GM18861 (cell line): ENCODE data around the gene TUFT1.
"Not testable (repeated sequence)": the region's sequence is repeated elsewhere in the genome, so short reads cannot be mapped to it uniquely, and the experiment has no call there.

Source experiments
- ATAC-seq: cut with Tn5 transposase; IDR thresholded peaks from one replicate; pipeline ENCODE4 v1.9.1; 2021; ENCODE audit not compliant: unreplicated experiment

The TUFT1 gene

GRCh38 chr1:151578941-151579340 is 38.8 kb downstream of the TUFT1 start:
- no peak for ATAC-seq

- no peak for ATAC-seq
Observed at GRCh38 chr1:151579436-151580225, 39.5 kb downstream of the TUFT1 start.

- no peak for ATAC-seq
Observed at GRCh38 chr1:151581451-151581850, 41.3 kb downstream of the TUFT1 start.

GRCh38 chr1:151581921-151582320 is 41.8 kb downstream of the TUFT1 start:
- no peak for ATAC-seq

GRCh38 chr1:151583796-151584195 is 43.7 kb downstream of the TUFT1 start:
- no peak for ATAC-seq

- ATAC-seq, result no peak
Observed at GRCh38 chr1:151584278-151584677, 44.2 kb downstream of the TUFT1 start.

GRCh38 chr1:151584780-151585179 is 44.7 kb downstream of the TUFT1 start:
- no peak for ATAC-seq

GRCh38 chr1:151585622-151586021 is 45.5 kb downstream of the TUFT1 start:
- ATAC-seq, result no peak

- ATAC-seq, result no peak
Observed at GRCh38 chr1:151590961-151591360, 50.9 kb downstream of the TUFT1 start.

GRCh38 chr1:151593730-151594129 is 53.6 kb downstream of the TUFT1 start:
- no peak for ATAC-seq

GRCh38 chr1:151594143-151594625 is 54.1 kb downstream of the TUFT1 start:
- ATAC-seq, result peak; percentile 45

GRCh38 chr1:151596166-151596953 is 56.3 kb downstream of the TUFT1 start:
- no peak for ATAC-seq

- ATAC-seq, result not testable (repeated sequence)
Observed at GRCh38 chr1:151602550-151602949, 62.4 kb downstream of the TUFT1 start.

- ATAC-seq, result no peak
Observed at GRCh38 chr1:151604291-151604690, 64.2 kb downstream of the TUFT1 start.

- no peak for ATAC-seq
Observed at GRCh38 chr1:151606384-151606783, 66.3 kb downstream of the TUFT1 start.

GRCh38 chr1:151606857-151607256 is 66.7 kb downstream of the TUFT1 start:
- ATAC-seq, result no peak

GRCh38 chr1:151610142-151610541 is 70.0 kb downstream of the TUFT1 start:
- no peak for ATAC-seq

GRCh38 chr1:151611288-151611790 is 71.2 kb downstream of the TUFT1 start:
- ATAC-seq, result no peak

GRCh38 chr1:151611832-151612500 is 71.9 kb downstream of the TUFT1 start, which contains the start of gene SNX27:
Gene SNX27, plus strand, starts transcription at chr1:151612050. Its CDS starts 152 bp downstream, at chr1:151612202.
- ATAC-seq, result peak; percentile 92

- no peak for ATAC-seq
Observed at GRCh38 chr1:151612501-151613281, 72.6 kb downstream of the TUFT1 start.
